Esophagus squamous epithelium (tissue), 5 donors: ENCODE measurements around the gene RASA3. TPM values are rescaled to one million over a fixed set of nuclear protein-coding genes. Genes with fewer than 3 reads are reported as not detected.

Experiments used
- DNase-seq: peaks from one replicate; lab custom pipeline; 2025; lab: John Stamatoyannopoulos, UW
- H3K27ac ChIP-seq, 4 donors: fragments of 200-600 bp; sonication (generic); one replicate each; pipeline ENCODE4 v1.5.1; 2016 to 2019; ENCODE audit warnings: mild to moderate bottlenecking in 1 of 4
- H3K27me3 ChIP-seq, 4 donors: fragments of 200-600 bp; sonication (generic); 1 replicate in 3 of 4; 2 replicates in 1 of 4; pipeline versions ENCODE4 v1.5.1 to v1.6.0; 2017 to 2021; ENCODE audit warnings: antibody characterized with exemption in 1 of 4
- H3K36me3 ChIP-seq, 3 donors: fragments of 200-600 bp; sonication (generic); one replicate each; pipeline ENCODE4 v1.5.1; 2016 to 2019
- H3K4me1 ChIP-seq, 3 donors: fragments of 200-600 bp; sonication (generic); one replicate each; pipeline ENCODE4 v1.5.1; 2017 to 2019
- H3K4me3 ChIP-seq, 4 donors: fragments of 200-600 bp; sonication (generic); 1 replicate in 3 of 4; 2 replicates in 1 of 4; pipeline ENCODE4 v1.5.1; 2016 to 2019; ENCODE audit warnings: mild to moderate bottlenecking in 2 of 4, moderate library complexity in 1 of 4
- H3K9me3 ChIP-seq, 3 donors: fragments of 200-600 bp; sonication (generic); one replicate each; pipeline ENCODE4 v1.5.1; 2016 to 2019
- POLR2A ChIP-seq, 4 donors: fragments of 450-650 bp; IDR thresholded peaks; one replicate each; pipeline ENCODE4 v1.6.1; 2017; ENCODE audit warnings: antibody characterized with exemption in 4 of 4, mild to moderate bottlenecking in 4 of 4, moderate library complexity in 3 of 4
- WGBS, 2 donors: methylation state at CpG; one replicate each; pipeline ENCODE4 v1.1.5; 2018; 5-methylcytosine and 5-hydroxymethylcytosine counted together
- intact Hi-C: fragments of 100-400 bp; cut with DNase I; formaldehyde crosslinking; loops from one replicate; pipeline ENCODE4 v1.15.0; 2022
- total RNA-seq, 4 donors: library from RNA; depleted of rRNA; stranded (reverse); fragments of >200 nt; gene quantifications; one replicate each; pipeline ENCODE4 v1.1.0, GENCODE V29; 2016
- TF ChIP-seq, protein P1 (sequence below), 6 experiments: fragments of 450-650 bp in 4 of 6; fragments of 200-600 bp in 2 of 6; sonication (generic) in 2 of 6; IDR thresholded peaks; one replicate each; pipeline ENCODE4 v1.5.1; 2016 to 2019; ENCODE audit warnings: antibody characterized with exemption in 6 of 6, mild to moderate bottlenecking in 4 of 6, moderate library complexity in 4 of 6
- donor health status: DM: yes; HTN: yes; CAD: no.

RASA3 gene
- total RNA-seq, 4 donors from 2014 or later = 1.4 to 8.8 (median 3.1) TPM

DNA sequence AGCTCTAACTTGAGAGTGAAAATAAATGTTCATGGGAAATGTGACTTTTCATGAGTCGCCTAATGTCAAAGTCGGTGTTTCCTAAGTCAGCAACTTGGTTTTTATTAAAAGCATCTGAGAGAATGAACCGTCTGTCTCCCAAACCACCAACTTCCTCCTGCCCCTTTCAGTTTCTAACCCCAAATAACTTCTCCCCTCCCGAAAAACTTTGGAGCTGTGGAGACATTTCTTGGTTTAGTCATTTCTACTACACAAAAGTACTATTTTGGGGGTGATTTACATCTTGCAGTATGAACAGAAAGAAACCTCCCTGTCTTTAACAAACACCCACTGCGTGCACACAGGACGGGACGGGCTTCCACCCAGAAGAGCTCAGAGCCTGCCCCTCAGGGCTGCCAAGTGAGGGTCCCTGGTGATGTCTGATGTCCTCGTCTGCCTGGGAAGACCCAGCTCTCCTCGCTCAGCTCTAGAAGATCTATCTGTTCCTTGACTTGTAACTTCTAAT is 65.0 kb downstream of the RASA3 start:
- H3K27ac ChIP-seq = peak overlapping the region; percentile 80 to 98 (median 92)
- no peaks in the 10 kb centered on the region for H3K9me3 ChIP-seq
- TF ChIP-seq, protein P1, sequence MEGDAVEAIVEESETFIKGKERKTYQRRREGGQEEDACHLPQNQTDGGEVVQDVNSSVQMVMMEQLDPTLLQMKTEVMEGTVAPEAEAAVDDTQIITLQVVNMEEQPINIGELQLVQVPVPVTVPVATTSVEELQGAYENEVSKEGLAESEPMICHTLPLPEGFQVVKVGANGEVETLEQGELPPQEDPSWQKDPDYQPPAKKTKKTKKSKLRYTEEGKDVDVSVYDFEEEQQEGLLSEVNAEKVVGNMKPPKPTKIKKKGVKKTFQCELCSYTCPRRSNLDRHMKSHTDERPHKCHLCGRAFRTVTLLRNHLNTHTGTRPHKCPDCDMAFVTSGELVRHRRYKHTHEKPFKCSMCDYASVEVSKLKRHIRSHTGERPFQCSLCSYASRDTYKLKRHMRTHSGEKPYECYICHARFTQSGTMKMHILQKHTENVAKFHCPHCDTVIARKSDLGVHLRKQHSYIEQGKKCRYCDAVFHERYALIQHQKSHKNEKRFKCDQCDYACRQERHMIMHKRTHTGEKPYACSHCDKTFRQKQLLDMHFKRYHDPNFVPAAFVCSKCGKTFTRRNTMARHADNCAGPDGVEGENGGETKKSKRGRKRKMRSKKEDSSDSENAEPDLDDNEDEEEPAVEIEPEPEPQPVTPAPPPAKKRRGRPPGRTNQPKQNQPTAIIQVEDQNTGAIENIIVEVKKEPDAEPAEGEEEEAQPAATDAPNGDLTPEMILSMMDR (IDR thresholded peaks at IDR 0.05) = no peak
- TF ChIP-seq POLR2A (IDR thresholded peaks at IDR 0.05) = no peak
- H3K27me3 ChIP-seq = peaks cover 0 to 6% (median 0%) of the 10 kb centered on the region in 4 donors
- H3K4me1 ChIP-seq = peaks cover 27 to 75% (median 63%) of the 10 kb centered on the region in 3 donors
- no peak overlapping the region for H3K4me3 ChIP-seq
- 35 to 51% methylated on average over 9 of the region's 9 CpGs for WGBS, 2 donors
- H3K36me3 ChIP-seq = no peaks in the 10 kb centered on the region
- no peak for DNase-seq
- intact Hi-C loops = no loop called here

DNA sequence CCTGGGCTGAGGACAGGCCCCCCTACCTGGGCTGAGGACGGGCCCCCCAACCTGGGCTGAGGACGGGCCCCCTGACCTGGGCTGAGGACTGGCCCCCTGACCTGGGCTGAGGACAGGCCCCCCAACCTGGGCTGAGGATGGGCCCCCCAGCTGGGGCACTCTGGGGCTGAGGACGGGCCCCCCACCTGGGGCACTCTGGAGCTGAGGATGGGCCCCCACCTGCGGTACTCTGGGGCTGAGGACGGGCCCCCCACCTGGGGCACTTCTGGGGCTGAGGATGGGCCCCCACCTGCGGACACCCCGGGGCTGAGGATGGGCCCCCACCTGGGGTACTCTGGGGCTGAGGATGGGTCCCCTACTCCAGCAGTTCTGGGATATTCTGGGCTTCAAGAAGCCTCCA is 65.5 kb downstream of the RASA3 start:
- Histone ChIP-seq H3K27me3 (peaks cover 0 to 6% (median 0%) of the 10 kb centered on the region in 4 donors), H3K36me3 (no peaks in the 10 kb centered on the region), H3K4me1 (peaks cover 27 to 79% (median 61%) of the 10 kb centered on the region in 3 donors), H3K9me3 (no peaks in the 10 kb centered on the region), H3K4me3 (no peak overlapping the region), H3K27ac (peak overlapping the region; percentile 80 to 98 (median 92))
- no peak for DNase-seq
- intact Hi-C loops = no loop called here
- no peak for TF ChIP-seq POLR2A (IDR thresholded peaks at IDR 0.05)
- WGBS, 2 donors = no CpG with 5 or more reads among the region's 7 CpGs

DNA sequence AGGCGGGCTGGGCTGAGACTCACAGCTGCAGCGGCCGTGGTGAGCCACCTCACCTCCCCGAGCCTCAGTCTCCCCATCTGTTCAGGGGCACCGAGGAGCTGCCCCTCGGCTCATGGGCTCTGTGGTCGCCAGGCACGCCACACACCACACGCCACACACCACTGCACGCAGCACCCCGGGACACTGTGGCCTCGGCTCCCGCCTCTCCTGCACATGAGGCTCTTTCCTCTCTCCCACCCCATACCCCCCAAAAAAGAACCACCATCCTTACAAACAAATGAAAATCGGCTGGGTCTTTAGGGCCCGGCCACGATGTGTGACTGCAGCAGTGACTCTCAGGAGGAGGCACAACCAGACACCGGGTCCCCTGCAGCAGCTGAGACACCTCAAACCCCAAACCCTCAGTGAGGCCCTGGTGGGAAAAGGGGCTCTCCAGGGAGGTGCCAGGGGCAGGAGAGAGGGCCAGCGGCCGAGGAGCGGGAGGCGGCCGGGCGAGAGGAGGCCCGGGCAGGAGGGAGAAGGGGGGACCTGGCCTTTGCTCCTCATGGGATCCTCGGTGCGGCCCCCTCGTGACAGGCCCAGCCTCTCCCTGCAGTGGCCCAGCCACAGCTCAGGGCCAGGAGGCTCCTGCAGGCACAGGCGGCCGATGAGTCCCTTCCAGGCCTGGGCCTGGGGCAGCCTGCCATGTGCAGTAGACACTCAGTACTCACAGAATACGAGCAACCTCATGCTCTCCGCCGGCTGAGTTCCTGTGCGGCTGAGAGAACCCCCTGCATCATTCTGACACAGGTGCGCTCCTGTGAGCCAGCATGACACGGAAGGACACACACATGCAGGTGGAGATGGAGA is 66.3 kb downstream of the RASA3 start:
- TF ChIP-seq POLR2A (IDR thresholded peaks at IDR 0.05) = peak in 1 of 4 donors; percentile 18
- TF ChIP-seq, protein P1 (IDR thresholded peaks at IDR 0.05) = no peak
- Histone ChIP-seq H3K9me3 (no peaks in the 10 kb centered on the region), H3K4me1 (peaks cover 27 to 74% (median 58%) of the 10 kb centered on the region in 3 donors), H3K4me3 (peak overlapping the region in 2 of 4 donors; percentile 43 to 61), H3K27ac (peak overlapping the region; percentile 80 to 98 (median 92)), H3K36me3 (no peaks in the 10 kb centered on the region), H3K27me3 (peaks cover 0 to 6% (median 0%) of the 10 kb centered on the region in 4 donors)
- WGBS, 2 donors = 66 to 79% methylated on average over 11 of the region's 35 CpGs
- no peak for DNase-seq
- intact Hi-C loops = no loop called here

DNA sequence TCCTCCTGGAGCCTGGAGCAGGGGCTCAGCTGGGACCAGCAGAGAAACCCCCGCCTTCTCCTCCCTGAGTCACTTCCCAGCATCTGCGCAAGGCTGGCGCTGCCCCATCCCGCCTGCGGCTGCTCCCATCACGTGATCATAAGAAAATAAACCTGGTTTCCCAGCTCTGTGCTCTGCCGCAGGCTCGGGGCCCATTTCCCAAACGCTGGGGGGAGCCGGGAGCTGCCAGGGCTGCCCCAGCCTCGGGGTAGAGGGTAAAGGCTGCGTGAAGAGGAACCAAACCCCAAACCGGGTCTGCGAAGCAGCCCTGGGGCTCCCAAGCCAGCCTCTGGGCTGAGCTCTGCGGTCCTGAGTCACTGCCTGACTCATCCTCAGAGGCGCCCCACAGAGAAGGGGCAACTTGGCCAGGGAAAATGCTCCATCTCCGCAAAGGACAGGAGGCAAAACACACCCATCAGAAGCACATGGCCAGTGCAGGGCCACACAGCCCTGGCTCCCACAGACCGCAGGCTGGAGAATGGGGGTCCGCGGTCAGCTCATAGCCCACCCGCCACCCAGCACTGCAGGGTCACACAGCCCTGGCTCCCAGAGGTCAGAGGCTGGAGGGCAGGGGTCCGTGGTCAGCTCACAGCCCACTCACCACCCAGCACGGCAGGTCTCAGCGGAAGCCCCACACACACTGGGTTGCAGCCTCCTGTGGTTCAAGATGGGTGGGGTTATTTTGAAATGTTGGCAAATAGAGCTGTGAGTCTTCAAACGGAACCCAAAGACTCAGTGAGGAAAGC is 67.1 kb downstream of the RASA3 start:
- TF ChIP-seq POLR2A (IDR thresholded peaks at IDR 0.05) = peak in 2 of 4 donors; percentile 27 to 40
- TF ChIP-seq, protein P1 (IDR thresholded peaks at IDR 0.05) = peak in 1 of 6 experiments; percentile 9
- no peaks in the 10 kb centered on the region for H3K9me3 ChIP-seq
- H3K4me1 ChIP-seq = peaks cover 27 to 82% (median 60%) of the 10 kb centered on the region in 3 donors
- H3K27me3 ChIP-seq = peaks cover 0 to 6% (median 0%) of the 10 kb centered on the region in 4 donors
- intact Hi-C loops = no loop called here
- peak; percentile 59 for DNase-seq
- no peaks in the 10 kb centered on the region for H3K36me3 ChIP-seq
- WGBS, 2 donors = 0 to 7% methylated on average over 2 to 5 of the region's 25 CpGs
- H3K27ac ChIP-seq = peak overlapping the region; percentile 80 to 98 (median 92)
- H3K4me3 ChIP-seq = peak overlapping the region; percentile 6 to 61 (median 36)

DNA sequence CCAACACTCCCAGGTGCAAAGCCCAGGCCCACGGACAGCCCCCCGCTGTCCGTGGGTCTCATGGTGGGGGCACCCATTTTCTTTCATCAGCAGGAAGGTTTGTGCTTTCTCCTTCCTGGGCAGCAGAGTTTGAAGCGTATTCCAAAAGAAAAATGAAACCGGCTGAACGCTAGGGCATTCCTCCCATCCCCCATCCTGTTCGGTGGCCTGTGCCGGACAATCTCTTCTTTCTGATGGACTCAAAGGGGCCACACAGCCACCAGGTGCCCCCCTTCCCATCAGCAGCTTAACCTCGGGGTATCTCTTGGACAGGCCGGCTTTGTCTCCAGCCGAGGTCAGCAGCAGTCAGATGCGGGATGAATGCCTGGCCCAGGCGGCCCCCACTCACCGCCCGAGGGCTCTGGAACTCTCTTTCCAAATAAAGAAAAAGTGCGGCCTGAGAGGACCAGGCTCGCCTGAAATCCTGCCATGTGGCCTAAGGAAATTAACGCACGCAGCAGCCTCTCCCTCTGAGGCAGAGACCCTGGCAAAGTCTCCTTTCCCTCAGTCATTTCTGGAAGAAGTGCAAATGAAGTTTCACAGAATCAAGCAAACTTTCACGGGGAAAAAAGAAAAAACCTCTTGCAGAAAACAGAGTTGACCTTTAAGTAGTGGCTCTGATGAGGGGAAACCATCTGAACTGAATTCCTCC is 67.8 kb downstream of the RASA3 start:
- TF ChIP-seq, protein P1 (IDR thresholded peaks at IDR 0.05) = no peak
- no peak for TF ChIP-seq POLR2A (IDR thresholded peaks at IDR 0.05)
- 4 to 8% methylated on average over 11 to 13 of the region's 20 CpGs for WGBS, 2 donors
- H3K4me1 ChIP-seq = peaks cover 27 to 89% (median 67%) of the 10 kb centered on the region in 3 donors
- peak overlapping the region; percentile 80 to 98 (median 92) for H3K27ac ChIP-seq
- H3K9me3 ChIP-seq = no peaks in the 10 kb centered on the region
- peak overlapping the region; percentile 6 to 61 (median 36) for H3K4me3 ChIP-seq
- no peaks in the 10 kb centered on the region for H3K36me3 ChIP-seq
- no peak for DNase-seq
- peaks cover 0 to 6% (median 0%) of the 10 kb centered on the region in 4 donors for H3K27me3 ChIP-seq
- intact Hi-C loops = no loop called here
